IPS-15b (cell line): ENCODE results near the gene CTU1.
"Not testable (repeated sequence)": the region's sequence is repeated elsewhere in the genome, so short reads cannot be mapped to it uniquely, and the experiment has no call there.

ENCODE experiments used
- H3K27me3 ChIP-seq: one replicate; pipeline ENCODE4 v1.6.1; 2013; ENCODE audit warnings: low read length; ENCODE audit not compliant: control insufficient read depth, insufficient read depth
- H3K36me3 ChIP-seq: one replicate; pipeline ENCODE4 v1.6.1; 2013; ENCODE audit warnings: low read length; ENCODE audit not compliant: control insufficient read depth, insufficient read depth
- H3K4me1 ChIP-seq: one replicate; pipeline ENCODE4 v1.6.1; 2013; ENCODE audit warnings: mild to moderate bottlenecking, low read length; ENCODE audit not compliant: control insufficient read depth, insufficient read depth
- H3K4me3 ChIP-seq: one replicate; pipeline ENCODE4 v1.5.1; 2013; ENCODE audit warnings: low read depth, low read length
- H3K9ac ChIP-seq: one replicate; pipeline ENCODE4 v1.6.1; 2013; ENCODE audit warnings: low read depth, mild to moderate bottlenecking, low read length
- H3K9me3 ChIP-seq: one replicate; pipeline ENCODE4 v1.6.1; 2013; ENCODE audit warnings: mild to moderate bottlenecking, low read length; ENCODE audit not compliant: control insufficient read depth, insufficient read depth

Gene CTU1

DNA sequence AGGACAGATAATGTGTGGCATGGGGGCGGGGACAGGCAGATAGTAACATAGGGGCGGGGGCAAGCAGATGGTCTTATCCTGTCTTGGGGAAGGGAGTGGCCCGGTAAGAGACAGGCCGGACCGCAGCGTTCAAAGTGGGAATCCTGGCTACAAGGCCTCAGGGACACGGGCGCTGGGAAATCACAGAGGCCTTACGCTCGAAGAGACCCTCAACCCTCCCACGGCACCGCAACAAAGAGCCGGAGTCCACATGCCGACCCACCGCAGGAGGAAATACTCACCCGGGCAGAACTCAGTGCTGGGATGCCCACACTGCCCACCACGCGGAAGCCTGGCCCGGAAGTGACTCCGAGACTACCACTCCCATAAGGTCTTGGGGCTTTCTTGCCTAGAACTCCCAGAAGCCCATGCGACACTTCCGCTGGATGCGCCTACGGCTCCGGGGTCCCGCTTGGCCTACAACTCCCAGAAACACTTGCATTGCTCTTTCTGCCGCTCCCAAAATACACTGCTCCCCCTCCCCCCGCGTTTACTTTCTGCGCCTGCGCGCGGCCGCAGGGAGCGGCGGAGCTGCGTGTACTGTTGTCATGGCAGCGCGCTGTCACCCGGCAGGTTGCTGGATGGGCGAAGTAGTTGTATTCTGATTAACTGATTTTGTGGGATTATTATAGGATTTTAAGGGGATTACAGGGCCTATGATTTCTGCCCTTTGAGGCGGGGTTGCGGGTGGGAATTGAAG lies at the start of gene CTU1:
Gene CTU1, minus strand, starts transcription at position 344 of the 739 bp plus-strand sequence. CDS start 3,840 bp downstream, outside the sequence.
- peaks cover 21% of the 10 kb centered on the region for H3K27me3 ChIP-seq
- peak within 1 kb of the TSS; percentile 96 for H3K4me3 ChIP-seq
- peaks cover 2% of the 10 kb centered on the region for H3K4me1 ChIP-seq
- no peaks in the 10 kb centered on the region for H3K9me3 ChIP-seq
- peak within 1 kb of the TSS; percentile 24 for H3K9ac ChIP-seq
- no peaks in the 10 kb centered on the region for H3K36me3 ChIP-seq

DNA sequence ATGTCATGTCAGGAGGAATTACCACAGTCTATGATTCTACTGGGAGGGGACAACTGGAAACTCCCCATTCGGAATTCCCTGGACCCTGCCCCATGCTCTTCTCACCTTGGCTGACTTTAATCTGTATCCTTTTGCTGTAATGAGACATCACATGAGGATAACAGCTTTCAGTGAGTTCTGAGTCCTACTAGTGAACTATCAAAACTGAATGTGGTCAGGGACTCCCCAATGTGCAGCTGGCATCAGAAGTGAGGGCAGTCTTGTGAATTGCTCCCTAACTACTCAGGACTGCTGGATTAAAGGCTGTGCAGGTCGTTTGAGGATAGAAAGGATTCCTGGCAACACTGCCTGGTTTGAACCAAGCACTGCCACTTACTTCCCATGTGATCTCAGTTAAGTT lies 49.1 kb upstream of the CTU1 start:
- H3K4me3 ChIP-seq = no peak overlapping the region
- no peak overlapping the region for H3K9ac ChIP-seq
- H3K4me1 ChIP-seq = peaks cover 2% of the 10 kb centered on the region
- H3K9me3 ChIP-seq = no peaks in the 10 kb centered on the region
- H3K36me3 ChIP-seq = no peaks in the 10 kb centered on the region
- peaks cover 13% of the 10 kb centered on the region for H3K27me3 ChIP-seq

DNA sequence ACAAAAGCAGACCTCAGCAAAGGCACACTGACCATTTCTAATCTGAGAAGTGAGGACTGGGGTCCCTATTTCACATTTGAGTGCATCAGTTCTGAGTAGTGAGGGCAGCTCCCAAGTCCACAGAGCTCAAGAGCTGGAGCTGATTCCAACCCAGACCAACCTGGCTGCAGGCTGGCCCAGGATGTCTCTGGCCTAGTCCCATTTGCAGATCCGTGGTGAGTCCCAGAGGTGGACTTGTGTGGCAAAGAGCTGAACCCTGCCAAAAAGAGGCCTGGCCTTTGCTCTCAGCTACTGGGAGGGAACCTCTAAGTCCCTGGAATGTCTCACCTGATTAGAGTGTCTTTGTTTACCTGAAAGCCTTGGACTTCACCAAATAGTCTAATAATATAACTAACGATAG lies 48.5 kb upstream of the CTU1 start:
- Histone ChIP-seq H3K4me1 (peaks cover 2% of the 10 kb centered on the region), H3K27me3 (peaks cover 13% of the 10 kb centered on the region), H3K9me3 (no peaks in the 10 kb centered on the region), H3K36me3 (no peaks in the 10 kb centered on the region), H3K4me3 (no peak overlapping the region), H3K9ac (no peak overlapping the region)

DNA sequence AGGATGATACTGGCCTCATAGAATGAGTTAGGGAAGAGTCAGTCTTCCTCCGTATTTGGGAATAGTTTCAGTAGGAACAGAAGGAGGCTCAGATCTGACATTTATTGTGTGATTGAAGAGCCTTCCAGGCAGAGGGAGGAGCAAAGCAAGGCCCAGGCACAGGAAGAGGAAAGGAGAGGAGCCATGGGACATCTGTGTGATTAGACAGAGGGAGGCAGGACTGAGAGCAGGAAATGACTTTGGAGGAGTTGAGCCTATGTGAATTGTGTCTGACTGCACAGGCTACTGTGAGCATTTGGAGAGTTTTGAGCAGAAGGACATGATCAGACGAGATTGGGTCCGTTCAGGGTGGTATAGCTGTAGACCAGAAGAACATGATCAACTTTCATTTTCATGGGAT lies 42.4 kb upstream of the CTU1 start:
- Histone ChIP-seq H3K9ac (no peak overlapping the region), H3K27me3 (no peaks in the 10 kb centered on the region), H3K4me1 (no peaks in the 10 kb centered on the region), H3K36me3 (no peaks in the 10 kb centered on the region), H3K4me3 (no peak overlapping the region), H3K9me3 (no peaks in the 10 kb centered on the region)

DNA sequence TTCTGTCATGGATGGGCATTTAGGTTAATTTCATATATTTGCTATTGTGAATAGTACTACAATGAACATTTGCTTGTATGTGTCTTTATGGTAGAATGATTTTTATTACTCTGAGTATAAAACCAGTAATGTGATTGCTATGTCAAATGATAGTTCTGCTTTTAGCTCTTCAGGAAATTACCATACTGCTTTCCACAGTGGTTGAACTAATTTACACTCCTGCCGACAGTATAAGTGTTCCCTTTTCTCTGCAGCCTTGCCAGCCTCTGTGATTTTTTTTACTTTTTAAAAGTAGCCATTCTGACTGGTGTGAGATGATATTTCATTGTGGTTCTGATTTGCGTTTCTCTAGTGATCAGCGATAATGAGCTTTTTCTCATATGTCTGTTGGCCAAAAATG lies 40.4 kb upstream of the CTU1 start:
- H3K4me1 ChIP-seq = no peaks in the 10 kb centered on the region
- no peaks in the 10 kb centered on the region for H3K9me3 ChIP-seq
- H3K36me3 ChIP-seq = no peaks in the 10 kb centered on the region
- H3K27me3 ChIP-seq = no peaks in the 10 kb centered on the region
- no peak overlapping the region for H3K4me3 ChIP-seq
- no peak overlapping the region for H3K9ac ChIP-seq

DNA sequence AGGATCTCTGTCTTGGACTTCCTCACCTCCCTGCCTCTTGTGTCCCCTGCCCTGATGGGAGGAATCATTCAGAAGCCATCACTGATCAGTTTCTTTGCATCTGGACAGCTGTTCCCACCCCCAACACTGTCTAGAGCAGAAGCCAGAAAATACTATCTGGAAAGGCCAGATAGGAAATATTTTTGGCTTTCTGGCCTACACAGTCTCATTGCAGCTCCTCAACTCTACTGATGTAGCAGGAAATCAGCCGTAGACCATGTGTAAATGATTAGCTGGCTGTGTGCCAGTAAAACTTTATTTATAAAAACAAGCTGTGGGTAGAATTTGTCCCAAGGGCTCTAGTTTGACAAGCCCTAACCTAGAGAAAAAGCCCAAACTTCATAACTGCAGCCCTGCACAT lies 39.5 kb upstream of the CTU1 start:
- Histone ChIP-seq H3K4me3 (no peak overlapping the region), H3K9me3 (no peaks in the 10 kb centered on the region), H3K27me3 (no peaks in the 10 kb centered on the region), H3K9ac (no peak overlapping the region), H3K36me3 (no peaks in the 10 kb centered on the region), H3K4me1 (no peaks in the 10 kb centered on the region)

DNA sequence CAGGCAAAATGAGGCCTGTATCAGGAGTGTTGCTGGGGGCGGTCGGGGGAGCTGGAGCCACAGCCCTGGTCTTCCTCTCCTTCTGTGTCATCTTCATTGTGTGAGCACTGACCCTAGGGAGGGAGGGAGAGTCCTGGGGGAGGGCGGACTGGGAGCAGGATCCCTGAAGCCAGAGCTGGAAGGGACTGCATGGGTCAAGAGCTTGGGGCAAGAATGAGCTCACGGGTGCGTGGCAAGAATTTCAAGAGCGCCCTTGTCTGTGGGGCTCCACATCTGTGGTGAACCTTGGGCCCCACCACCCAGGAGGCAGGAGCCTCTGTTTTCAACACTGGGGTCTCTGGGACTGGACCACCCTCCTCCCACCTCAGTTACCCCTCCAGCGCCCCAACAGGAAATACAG lies 38.5 kb upstream of the CTU1 start:
- Histone ChIP-seq H3K9ac (no peak overlapping the region), H3K4me1 (no peaks in the 10 kb centered on the region), H3K4me3 (no peak overlapping the region), H3K27me3 (no peaks in the 10 kb centered on the region), H3K9me3 (no peaks in the 10 kb centered on the region), H3K36me3 (no peaks in the 10 kb centered on the region)

DNA sequence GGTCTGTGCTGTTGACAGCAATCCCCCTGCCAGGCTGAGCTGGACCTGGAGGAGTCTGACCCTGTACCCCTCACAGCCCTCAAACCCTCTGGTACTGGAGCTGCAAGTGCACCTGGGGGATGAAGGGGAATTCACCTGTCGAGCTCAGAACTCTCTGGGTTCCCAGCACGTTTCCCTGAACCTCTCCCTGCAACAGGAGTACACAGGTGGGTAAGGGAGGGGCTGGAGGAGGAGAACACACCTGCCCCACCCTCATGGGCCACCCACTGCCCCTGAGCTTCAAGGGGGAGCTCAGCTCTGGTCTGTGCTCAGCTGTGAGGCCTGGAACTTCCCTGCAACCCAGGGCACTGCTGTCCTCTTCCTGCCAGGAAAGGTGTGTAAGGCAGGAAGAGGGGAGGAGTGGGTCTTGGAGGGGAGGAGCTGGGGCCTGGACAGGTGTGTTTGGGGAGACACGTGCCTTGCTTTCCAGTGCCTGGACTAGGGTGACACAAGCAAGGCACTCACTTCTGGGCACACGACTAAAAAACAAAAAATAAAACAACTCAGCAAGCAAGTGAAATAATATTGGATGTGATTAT lies 37.8 kb upstream of the CTU1 start:
- H3K9ac ChIP-seq = no peak overlapping the region
- H3K9me3 ChIP-seq = no peaks in the 10 kb centered on the region
- H3K36me3 ChIP-seq = no peaks in the 10 kb centered on the region
- H3K4me1 ChIP-seq = peaks cover under 1% of the 10 kb centered on the region
- H3K27me3 ChIP-seq = no peaks in the 10 kb centered on the region
- H3K4me3 ChIP-seq = no peak overlapping the region

DNA sequence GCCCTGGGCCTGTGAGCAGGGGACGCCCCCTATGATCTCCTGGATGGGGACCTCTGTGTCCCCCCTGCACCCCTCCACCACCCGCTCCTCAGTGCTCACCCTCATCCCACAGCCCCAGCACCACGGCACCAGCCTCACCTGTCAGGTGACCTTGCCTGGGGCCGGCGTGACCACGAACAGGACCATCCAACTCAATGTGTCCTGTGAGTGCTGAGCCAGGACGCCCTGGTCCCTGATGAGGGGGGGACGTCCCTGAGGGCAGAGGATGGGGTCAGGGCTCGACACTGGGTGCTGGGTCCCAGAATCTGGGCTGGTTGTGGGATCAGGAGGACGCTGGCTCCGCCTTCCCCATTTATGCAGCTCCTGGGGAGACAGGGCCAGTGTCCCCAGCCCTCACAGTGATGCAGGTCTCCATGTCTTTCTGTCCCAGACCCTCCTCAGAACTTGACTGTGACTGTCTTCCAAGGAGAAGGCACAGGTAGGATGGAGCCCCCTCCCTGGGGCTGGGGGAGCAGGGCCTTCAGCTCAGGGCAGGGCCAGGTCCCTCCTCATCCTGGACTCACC lies 36.4 kb upstream of the CTU1 start:
- Histone ChIP-seq H3K9ac (no peak overlapping the region), H3K9me3 (no peaks in the 10 kb centered on the region), H3K27me3 (no peaks in the 10 kb centered on the region), H3K36me3 (no peaks in the 10 kb centered on the region), H3K4me3 (no peak overlapping the region), H3K4me1 (peaks cover 9% of the 10 kb centered on the region)

DNA sequence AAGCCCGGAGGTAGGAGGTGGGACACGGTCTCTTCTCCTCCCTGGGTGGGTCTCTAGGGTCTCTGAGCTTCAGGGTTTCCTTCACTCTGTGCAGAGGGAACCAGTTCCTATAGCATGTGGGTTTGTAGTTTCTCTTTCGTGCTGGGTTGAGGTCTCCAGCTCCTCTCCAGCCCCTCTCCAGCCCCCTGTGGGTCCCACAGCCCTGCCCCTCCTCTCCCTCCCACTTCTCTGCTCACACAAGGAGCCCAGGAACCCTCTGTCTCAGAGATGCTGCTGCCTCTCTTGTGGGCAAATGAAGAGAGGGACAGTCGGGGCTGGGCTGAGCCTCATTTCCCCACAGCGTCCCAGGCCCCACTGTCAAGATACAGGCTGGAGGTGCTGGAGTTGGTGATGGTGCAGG lies 35.3 kb upstream of the CTU1 start:
- Histone ChIP-seq H3K36me3 (no peaks in the 10 kb centered on the region), H3K4me3 (no peak overlapping the region), H3K9me3 (no peaks in the 10 kb centered on the region), H3K27me3 (no peaks in the 10 kb centered on the region), H3K9ac (no peak overlapping the region), H3K4me1 (peaks cover 9% of the 10 kb centered on the region)

DNA sequence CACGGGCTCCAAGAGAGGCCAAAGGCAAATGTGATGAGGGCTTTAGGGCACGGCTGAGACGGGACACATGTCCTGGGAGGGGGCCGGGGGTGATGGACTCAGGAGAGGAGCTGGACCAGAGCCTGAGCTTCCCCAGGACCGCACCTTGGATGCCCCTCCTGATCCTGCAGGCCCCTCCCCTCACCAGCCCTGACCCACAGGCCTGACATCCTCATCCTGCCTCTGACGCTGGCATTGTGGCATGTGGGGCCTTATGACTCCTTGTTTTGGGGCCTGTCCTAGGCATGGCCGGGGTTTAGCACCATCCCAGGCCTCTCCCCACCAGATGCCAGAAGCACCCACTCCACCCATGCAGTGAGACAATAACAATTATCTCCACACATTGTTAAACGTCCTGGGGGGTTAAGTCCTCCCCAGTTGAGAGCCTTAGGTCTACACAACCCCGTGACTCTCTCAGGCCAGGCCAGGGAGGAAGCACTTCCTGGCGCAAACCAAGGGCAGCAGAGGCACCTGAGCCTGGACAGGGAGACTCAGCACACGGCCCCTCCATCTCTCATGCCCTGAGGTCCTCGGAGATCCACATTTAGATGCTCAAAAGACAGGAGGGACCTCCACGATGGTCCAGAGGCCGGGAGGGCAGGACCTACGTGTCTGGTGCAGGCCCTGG lies 34.7 kb upstream of the CTU1 start:
- not testable (repeated sequence) for H3K4me3 ChIP-seq, H3K4me1 ChIP-seq, H3K27me3 ChIP-seq, H3K9me3 ChIP-seq, H3K36me3 ChIP-seq, H3K9ac ChIP-seq

DNA sequence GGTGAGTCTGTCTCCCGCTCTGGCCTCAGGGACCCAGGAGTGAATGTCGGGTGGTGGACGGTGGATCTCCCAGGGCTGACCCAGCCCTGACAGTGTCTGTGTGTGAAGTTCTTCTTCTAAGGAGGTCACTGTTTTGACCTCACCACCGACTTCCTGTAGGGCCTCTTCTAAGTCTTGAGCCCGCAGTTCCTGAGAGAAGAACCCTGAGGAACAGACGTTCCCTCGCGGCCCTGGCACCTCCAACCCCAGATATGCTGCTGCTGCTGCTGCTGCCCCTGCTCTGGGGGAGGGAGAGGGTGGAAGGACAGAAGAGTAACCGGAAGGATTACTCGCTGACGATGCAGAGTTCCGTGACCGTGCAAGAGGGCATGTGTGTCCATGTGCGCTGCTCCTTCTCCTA lies 33.9 kb upstream of the CTU1 start, which contains the start of gene SIGLEC7:
Gene SIGLEC7, plus strand, starts transcription at position 183 of the 400 bp plus-strand sequence. Its CDS starts 69 bp downstream, at position 252.
- peaks cover 9% of the 10 kb centered on the region for H3K4me1 ChIP-seq
- H3K36me3 ChIP-seq = no peaks in the 10 kb centered on the region
- no peak within 1 kb of the TSS for H3K9ac ChIP-seq
- no peaks in the 10 kb centered on the region for H3K27me3 ChIP-seq
- H3K4me3 ChIP-seq = no peak within 1 kb of the TSS
- H3K9me3 ChIP-seq = no peaks in the 10 kb centered on the region
